Tibial nerve (tissue), 4 donors: ENCODE data around the gene EXOC3L1. TPM values are rescaled to one million over a fixed set of nuclear protein-coding genes. Genes with fewer than 3 reads are reported as not detected.

Source experiments
- DNase-seq, 2 donors: peaks; one replicate each; pipeline ENCODE4 v3.0.0-alpha.2; 2019; ENCODE audit warnings: low spot score in 2 of 2
- H3K27ac ChIP-seq, 4 donors: fragments of 200-600 bp; sonication (generic) in 3 of 4; one replicate each; pipeline ENCODE4 v1.5.1; 2017 to 2019; ENCODE audit warnings: mild to moderate bottlenecking in 1 of 4
- H3K27me3 ChIP-seq, 2 donors: fragments of 200-600 bp; sonication (generic) in 1 of 2; one replicate each; pipeline versions ENCODE4 v1.5.1 to v1.6.0; 2017 to 2019
- H3K36me3 ChIP-seq, 3 donors: fragments of 200-600 bp; sonication (generic); one replicate each; pipeline ENCODE4 v1.5.1; 2018 to 2019
- H3K4me1 ChIP-seq, 4 donors: fragments of 200-600 bp; sonication (generic) in 3 of 4; one replicate each; pipeline ENCODE4 v1.5.1; 2017 to 2019
- H3K4me3 ChIP-seq, 4 donors: fragments of 200-600 bp; sonication (generic) in 3 of 4; one replicate each; pipeline ENCODE4 v1.5.1; 2017 to 2019; ENCODE audit warnings: mild to moderate bottlenecking in 1 of 4, moderate library complexity in 1 of 4
- H3K9me3 ChIP-seq, 4 donors: fragments of 200-600 bp; sonication (generic) in 3 of 4; one replicate each; pipeline ENCODE4 v1.5.1; 2017 to 2019
- EP300 ChIP-seq, 2 donors: sonication (generic); formaldehyde crosslinking; IDR thresholded peaks; one replicate each; pipeline ENCODE4 v1.6.1; 2017; ENCODE audit warnings: antibody characterized with exemption in 2 of 2, mild to moderate bottlenecking in 1 of 2
- POLR2A ChIP-seq, 2 donors: fragments of 450-650 bp; IDR thresholded peaks; one replicate each; pipeline ENCODE4 v1.6.1; 2017; ENCODE audit warnings: antibody characterized with exemption in 2 of 2, mild to moderate bottlenecking in 2 of 2, moderate library complexity in 2 of 2
- WGBS, 2 donors: methylation state at CpG; one replicate each; pipeline ENCODE4 v1.1.5; 2018; 5-methylcytosine and 5-hydroxymethylcytosine counted together
- small RNA-seq: library from RNA; depleted of rRNA; stranded (forward); fragments of <200 nt; gene quantifications from one replicate; pipeline ENCODE3, GENCODE V24; 2016
- total RNA-seq, 4 donors: library from RNA; depleted of rRNA; stranded (reverse); fragments of >200 nt; gene quantifications; one replicate each; pipeline ENCODE4 v1.1.0, GENCODE V29; 2016
- TF ChIP-seq, protein P1 (sequence below), 5 experiments: fragments of 200-600 bp in 3 of 5; fragments of 450-650 bp in 2 of 5; sonication (generic) in 3 of 5; IDR thresholded peaks; one replicate each; pipeline ENCODE4 v1.5.1; 2016 to 2019; ENCODE audit warnings: antibody characterized with exemption in 5 of 5, mild to moderate bottlenecking in 3 of 5, moderate library complexity in 2 of 5

The EXOC3L1 gene
- total RNA-seq, 4 donors from 2014 or later = 0.66 to 3.9 (median 2.6) TPM

DNA sequence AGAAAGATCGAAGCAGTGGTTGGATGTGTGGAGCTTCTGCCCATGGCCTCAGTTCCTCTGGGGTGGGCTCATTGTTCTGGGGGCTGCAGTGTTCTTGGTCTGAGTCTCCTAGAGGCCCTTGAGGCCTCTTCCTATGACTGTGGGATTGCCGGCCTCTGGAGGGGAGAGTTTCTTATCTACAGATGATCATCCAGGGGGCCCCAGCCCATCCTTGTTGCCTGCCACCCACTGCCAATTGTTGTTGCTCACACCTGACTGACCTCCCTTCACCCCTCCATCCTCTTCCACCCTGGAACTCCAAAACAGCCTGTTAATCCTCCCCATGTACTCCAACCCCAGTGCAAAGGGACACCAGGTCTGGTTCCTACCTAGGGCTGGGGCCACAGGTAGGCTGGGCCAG is 45.0 kb downstream of the EXOC3L1 start:
- Histone ChIP-seq H3K27me3 (peaks cover 0 to 6% of the 10 kb centered on the region in 2 donors), H3K4me1 (peaks cover 0 to 4% (median 0%) of the 10 kb centered on the region in 4 donors), H3K9me3 (no peaks in the 10 kb centered on the region), H3K27ac (no peak overlapping the region), H3K4me3 (no peak overlapping the region), H3K36me3 (peaks cover 6 to 99% (median 30%) of the 10 kb centered on the region in 3 donors)
- TF ChIP-seq, protein P1, sequence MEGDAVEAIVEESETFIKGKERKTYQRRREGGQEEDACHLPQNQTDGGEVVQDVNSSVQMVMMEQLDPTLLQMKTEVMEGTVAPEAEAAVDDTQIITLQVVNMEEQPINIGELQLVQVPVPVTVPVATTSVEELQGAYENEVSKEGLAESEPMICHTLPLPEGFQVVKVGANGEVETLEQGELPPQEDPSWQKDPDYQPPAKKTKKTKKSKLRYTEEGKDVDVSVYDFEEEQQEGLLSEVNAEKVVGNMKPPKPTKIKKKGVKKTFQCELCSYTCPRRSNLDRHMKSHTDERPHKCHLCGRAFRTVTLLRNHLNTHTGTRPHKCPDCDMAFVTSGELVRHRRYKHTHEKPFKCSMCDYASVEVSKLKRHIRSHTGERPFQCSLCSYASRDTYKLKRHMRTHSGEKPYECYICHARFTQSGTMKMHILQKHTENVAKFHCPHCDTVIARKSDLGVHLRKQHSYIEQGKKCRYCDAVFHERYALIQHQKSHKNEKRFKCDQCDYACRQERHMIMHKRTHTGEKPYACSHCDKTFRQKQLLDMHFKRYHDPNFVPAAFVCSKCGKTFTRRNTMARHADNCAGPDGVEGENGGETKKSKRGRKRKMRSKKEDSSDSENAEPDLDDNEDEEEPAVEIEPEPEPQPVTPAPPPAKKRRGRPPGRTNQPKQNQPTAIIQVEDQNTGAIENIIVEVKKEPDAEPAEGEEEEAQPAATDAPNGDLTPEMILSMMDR (IDR thresholded peaks at IDR 0.05) = no peak
- no peak for TF ChIP-seq EP300 (IDR thresholded peaks at IDR 0.05)
- no peak for TF ChIP-seq POLR2A (IDR thresholded peaks at IDR 0.05)
- 92 to 97% methylated on average over 2 of the region's 2 CpGs for WGBS, 2 donors
- no peak for DNase-seq

DNA sequence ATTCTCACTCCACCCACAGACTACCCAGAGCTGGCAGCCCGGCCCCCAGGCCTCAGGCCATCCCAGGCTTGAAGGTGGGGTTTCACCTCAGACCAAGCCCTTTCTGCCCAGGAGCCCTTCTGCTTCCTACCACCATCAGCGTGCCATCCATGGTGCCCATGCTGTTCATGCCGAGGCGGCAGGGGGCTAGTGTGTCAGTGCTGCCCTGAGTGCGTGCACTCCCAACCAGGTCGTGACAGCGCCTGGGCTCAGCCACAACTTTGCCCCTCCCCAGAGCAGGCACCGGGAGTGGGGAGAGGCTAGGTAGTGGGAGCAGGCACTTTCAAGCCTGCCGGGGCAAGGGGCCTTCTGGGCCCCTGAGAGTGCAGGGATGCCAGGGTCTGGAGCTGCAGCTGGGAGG is 47.6 kb downstream of the EXOC3L1 start:
- Histone ChIP-seq H3K4me3 (no peak overlapping the region), H3K27me3 (no peaks in the 10 kb centered on the region), H3K9me3 (no peaks in the 10 kb centered on the region), H3K36me3 (peaks cover 6 to 100% (median 30%) of the 10 kb centered on the region in 3 donors), H3K4me1 (no peaks in the 10 kb centered on the region), H3K27ac (no peak overlapping the region)
- 83 to 93% methylated on average over 5 to 7 of the region's 9 CpGs for WGBS, 2 donors
- no peak for DNase-seq
- TF ChIP-seq POLR2A (IDR thresholded peaks at IDR 0.05) = no peak
- TF ChIP-seq, protein P1 (IDR thresholded peaks at IDR 0.05) = no peak
- no peak for TF ChIP-seq EP300 (IDR thresholded peaks at IDR 0.05)

DNA sequence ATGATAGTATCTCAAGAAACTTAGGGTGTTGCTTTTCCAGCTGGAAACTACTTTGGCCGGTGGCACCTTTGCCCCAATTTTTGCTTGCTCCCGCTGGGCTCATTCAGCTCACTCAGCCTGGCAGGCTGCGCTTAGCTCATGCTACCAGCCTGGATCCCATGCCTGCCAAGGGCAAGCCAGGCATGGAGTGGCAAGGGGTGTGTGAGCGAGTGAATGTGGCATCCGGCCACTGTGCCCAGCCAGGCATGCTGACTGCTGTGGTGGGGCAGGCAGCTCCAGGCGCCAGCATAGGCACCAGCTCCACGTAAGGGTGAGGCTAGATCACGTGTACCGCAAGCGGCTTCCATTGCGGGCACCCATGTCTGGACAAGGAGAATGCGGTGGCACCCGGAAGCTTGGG is 48.5 kb downstream of the EXOC3L1 start:
- no peak overlapping the region for H3K27ac ChIP-seq
- no peaks in the 10 kb centered on the region for H3K9me3 ChIP-seq
- DNase-seq = no peak
- TF ChIP-seq, protein P1 (IDR thresholded peaks at IDR 0.05) = no peak
- TF ChIP-seq POLR2A (IDR thresholded peaks at IDR 0.05) (no peak), EP300 (IDR thresholded peaks at IDR 0.05) (no peak)
- no peaks in the 10 kb centered on the region for H3K27me3 ChIP-seq
- no peak overlapping the region for H3K4me3 ChIP-seq
- peaks cover 6 to 100% (median 29%) of the 10 kb centered on the region in 3 donors for H3K36me3 ChIP-seq
- H3K4me1 ChIP-seq = no peaks in the 10 kb centered on the region
- WGBS, 2 donors = 89 to 100% methylated on average over 9 to 10 of the region's 13 CpGs

DNA sequence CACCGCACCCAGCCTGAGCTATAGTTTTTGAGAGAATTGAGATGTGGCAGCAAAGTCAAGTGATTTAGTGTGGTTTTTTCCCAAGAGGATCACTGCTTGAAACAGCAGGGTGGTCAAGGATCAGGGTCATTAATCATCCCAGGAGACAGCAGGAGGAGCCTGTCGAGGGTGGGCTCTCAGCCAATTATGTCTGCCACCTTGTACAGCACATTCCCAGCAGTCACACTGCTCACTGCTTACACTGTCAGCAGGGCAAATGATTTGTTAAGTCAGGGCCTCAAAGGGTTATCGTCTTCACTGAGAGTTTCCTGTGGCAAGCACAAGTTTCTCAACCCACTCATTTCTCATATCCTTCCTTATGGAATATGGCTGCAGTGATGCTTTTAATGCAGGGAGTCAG is 52.3 kb downstream of the EXOC3L1 start:
- Histone ChIP-seq H3K4me3 (no peak overlapping the region), H3K27ac (no peak overlapping the region), H3K27me3 (no peaks in the 10 kb centered on the region), H3K36me3 (peaks cover 6 to 100% (median 16%) of the 10 kb centered on the region in 3 donors), H3K9me3 (no peaks in the 10 kb centered on the region), H3K4me1 (no peaks in the 10 kb centered on the region)
- no peak for DNase-seq
- WGBS, 2 donors = 51 to 64% methylated on average over 3 of the region's 3 CpGs
- no peak for TF ChIP-seq EP300 (IDR thresholded peaks at IDR 0.05)
- TF ChIP-seq, protein P1 (IDR thresholded peaks at IDR 0.05) = no peak
- no peak for TF ChIP-seq POLR2A (IDR thresholded peaks at IDR 0.05)

Small RNAs within 50 kb of the gene (small RNA-seq; reads per million reads assigned to genes)
- 24.8 reads per million, percentile 93 among the genes with 10 or more reads in this experiment for gene MIR328

Other genes with a start within 250 kb of the EXOC3L1 start
- gene CES3, start 228.9 kb downstream of the EXOC3L1 start, total RNA-seq = 1 to 10 TPM in 2 of 4 donors, under 1 TPM in 2; 0.21 to 9.2 (median 0.81) TPM
- 10 to 100 TPM; 18.6 to 24.7 (median 21.2) TPM for gene CES4A, start 201.5 kb downstream of the EXOC3L1 start, total RNA-seq
- gene CBFB, start 161.0 kb downstream of the EXOC3L1 start, total RNA-seq = 10 to 100 TPM; 46.7 to 70.5 (median 59.9) TPM
- 10 to 100 TPM; 22.2 to 34.5 (median 28.1) TPM for gene PHAF1, start 80.2 kb downstream of the EXOC3L1 start, total RNA-seq
- 10 to 100 TPM in 3 of 4 donors, 1 to 10 TPM in 1; 9.3 to 23.1 (median 18.4) TPM for gene B3GNT9, start 39.1 kb downstream of the EXOC3L1 start, total RNA-seq
- 10 to 100 TPM; 26.0 to 46.5 (median 36.2) TPM for gene TRADD, start 30.2 kb downstream of the EXOC3L1 start, total RNA-seq
- 10 to 100 TPM; 17.7 to 58.5 (median 40.0) TPM for gene FBXL8, start 30.2 kb downstream of the EXOC3L1 start, total RNA-seq
- 100 to 1,000 TPM; 103 to 167 (median 153) TPM for gene HSF4, start 25.4 kb downstream of the EXOC3L1 start, total RNA-seq
- gene NOL3, start 19.6 kb downstream of the EXOC3L1 start, total RNA-seq = 10 to 100 TPM; 55.5 to 95.4 (median 76.6) TPM
- gene MATCAP1, start 6.2 kb downstream of the EXOC3L1 start, total RNA-seq = 10 to 100 TPM; 13.6 to 42.9 (median 18.9) TPM
- gene E2F4, start 2.0 kb upstream of the EXOC3L1 start, total RNA-seq = 100 to 1,000 TPM in 2 of 4 donors, 10 to 100 TPM in 2; 60.1 to 119 (median 99.8) TPM
- gene ELMO3, start 9.0 kb upstream of the EXOC3L1 start, total RNA-seq = 10 to 100 TPM in 1 of 4 donors, 1 to 10 TPM in 3; 2.4 to 14.4 (median 4.4) TPM
- gene TMEM208, start 37.0 kb upstream of the EXOC3L1 start, total RNA-seq = 10 to 100 TPM; 28.0 to 47.6 (median 41.2) TPM
- 10 to 100 TPM; 17.3 to 45.3 (median 25.5) TPM for gene FHOD1, start 57.3 kb upstream of the EXOC3L1 start, total RNA-seq
- gene SLC9A5, start 58.8 kb upstream of the EXOC3L1 start, total RNA-seq = 1 to 10 TPM in 3 of 4 donors, under 1 TPM in 1; 0.59 to 2.0 (median 1.5) TPM
- 10 to 100 TPM; 25.6 to 42.4 (median 34.6) TPM for gene PLEKHG4, start 89.4 kb upstream of the EXOC3L1 start, total RNA-seq
- gene KCTD19, start 136.6 kb upstream of the EXOC3L1 start, total RNA-seq = 1 to 10 TPM in 1 of 4 donors, under 1 TPM in 3; under 0.01 to 2.3 (median 0.25) TPM
- 1 to 10 TPM in 2 of 4 donors, under 1 TPM in 1, not detected in 1; 0.30 to 4.6 (median 2.1) TPM for gene LRRC36, start 136.7 kb upstream of the EXOC3L1 start, total RNA-seq
- gene TPPP3, start 203.4 kb upstream of the EXOC3L1 start, total RNA-seq = 10 to 100 TPM in 2 of 4 donors, 1 to 10 TPM in 2; 5.7 to 13.6 (median 9.9) TPM
- 10 to 100 TPM; 24.3 to 46.2 (median 32.8) TPM for gene ZDHHC1, start 226.3 kb upstream of the EXOC3L1 start, total RNA-seq
- gene HSD11B2, start 241.0 kb upstream of the EXOC3L1 start, total RNA-seq = 1 to 10 TPM in 1 of 4 donors, under 1 TPM in 2, not detected in 1; 0.20 to 2.9 (median 0.60) TPM